HG02973 (cell line): Measurements from ENCODE around the gene LAMA5.

ENCODE experiments used
- ATAC-seq: cut with Tn5 transposase; IDR thresholded peaks from one replicate; pipeline ENCODE4 v1.9.1; 2021; ENCODE audit warnings: moderate library complexity; ENCODE audit not compliant: unreplicated experiment

The LAMA5 gene

GRCh38 chr20:62367136-62367632 is at the start of gene LAMA5:
TSS of gene LAMA5 (minus strand) at chr20:62367312. CDS start at chr20:62367245, 67 bp downstream.
- no peak for ATAC-seq

- no peak for ATAC-seq
Observed at GRCh38 chr20:62415354-62416111, 48.4 kb upstream of the LAMA5 start.

GRCh38 chr20:62413896-62414481 is 46.9 kb upstream of the LAMA5 start:
- no peak for ATAC-seq

- ATAC-seq: no peak
Observed at GRCh38 chr20:62413025-62413570, 46.0 kb upstream of the LAMA5 start.

- no peak for ATAC-seq
Observed at GRCh38 chr20:62412194-62413024, 45.3 kb upstream of the LAMA5 start.

- ATAC-seq: no peak
Observed at GRCh38 chr20:62411479-62412193, 44.5 kb upstream of the LAMA5 start.

- ATAC-seq: no peak
Observed at GRCh38 chr20:62410746-62411478, 43.8 kb upstream of the LAMA5 start.

- no peak for ATAC-seq
Observed at GRCh38 chr20:62409931-62410745, 43.0 kb upstream of the LAMA5 start.

- ATAC-seq: no peak
Observed at GRCh38 chr20:62409086-62409853, 42.2 kb upstream of the LAMA5 start.

GRCh38 chr20:62408640-62409039 is 41.5 kb upstream of the LAMA5 start:
- ATAC-seq: no peak

- no peak for ATAC-seq
Observed at GRCh38 chr20:62408055-62408454, 40.9 kb upstream of the LAMA5 start.

- peak; percentile 74 for ATAC-seq
Observed at GRCh38 chr20:62407221-62407992, 40.3 kb upstream of the LAMA5 start, which contains the start of gene CABLES2. TSS of gene CABLES2 (minus strand) at chr20:62407285. CDS start at chr20:62407276, 9 bp downstream.

- ATAC-seq: no peak
Observed at GRCh38 chr20:62406635-62407176, 39.6 kb upstream of the LAMA5 start.

GRCh38 chr20:62405981-62406513 is 38.9 kb upstream of the LAMA5 start:
- ATAC-seq: no peak

- no peak for ATAC-seq
Observed at GRCh38 chr20:62405108-62405980, 38.2 kb upstream of the LAMA5 start.

GRCh38 chr20:62404761-62405107 is 37.6 kb upstream of the LAMA5 start:
- ATAC-seq: no peak
